HEK293 (cell line): ENCODE data around the gene NR2C2AP.

Experiments
- CTCF ChIA-PET: fragments of 350-600 bp; formaldehyde crosslinking; extraction: SDS; loops from one replicate; lab custom pipeline; 2021; ENCODE audit warnings: antibody characterized with exemption; lab: Yijun Ruan, JAX
- POLR2A ChIA-PET: fragments of 300-600 bp; formaldehyde crosslinking; extraction: SDS; loops from one replicate; lab custom pipeline; 2020; ENCODE audit warnings: antibody characterized with exemption, inconsistent platforms; lab: Yijun Ruan, JAX
- H3K27ac ChIP-seq: fragments of 200-500 bp; sonication (Bioruptor generic); 2 replicates; pipeline ENCODE4 v1.5.1; 2014; ENCODE audit warnings: low read depth, low read length, control low read depth, inconsistent platforms; ENCODE audit errors: extremely low read depth
- H3K36me3 ChIP-seq, 2 experiments: fragments of 200-500 bp in 1 of 2; sonication (Bioruptor generic) in 1 of 2; 1 replicate in 1 of 2; 2 replicates in 1 of 2; pipeline ENCODE4 v1.5.1; 2014 to 2017; ENCODE audit warnings: inconsistent platforms in 2 of 2, low read length in 2 of 2; ENCODE audit not compliant: control insufficient read depth in 2 of 2, insufficient read depth in 1 of 2
- H3K4me1 ChIP-seq: fragments of 200-500 bp; sonication (Bioruptor generic); 2 replicates; pipeline ENCODE4 v1.5.1; 2014; ENCODE audit warnings: mild to moderate bottlenecking, low read length, inconsistent platforms; ENCODE audit not compliant: control insufficient read depth, insufficient read depth
- H3K4me3 ChIP-seq: 2 replicates; pipeline ENCODE4 v1.5.1; 2011; ENCODE audit warnings: low read depth, mild to moderate bottlenecking, control low read depth, low read length, moderate library complexity
- H3K9me3 ChIP-seq: fragments of 200-500 bp; sonication (Bioruptor generic); 2 replicates; pipeline ENCODE4 v1.5.1; 2014; ENCODE audit warnings: low read depth, low read length, inconsistent platforms; ENCODE audit not compliant: control insufficient read depth, insufficient read depth
- FEZF1 ChIP-seq: fragments of 450-650 bp; formaldehyde crosslinking; IDR thresholded peaks from 2 replicates; pipeline ENCODE4 v1.5.1; 2016; ENCODE audit warnings: missing biosample characterization, missing genetic modification characterization
- HIC1 ChIP-seq: fragments of 450-650 bp; formaldehyde crosslinking; IDR thresholded peaks from 2 replicates; pipeline ENCODE4 v1.5.1; 2016; ENCODE audit warnings: missing biosample characterization, missing genetic modification characterization
- KLF16 ChIP-seq: fragments of 450-650 bp; formaldehyde crosslinking; IDR thresholded peaks from 2 replicates; pipeline ENCODE4 v1.5.1; 2017; ENCODE audit warnings: missing biosample characterization, missing genetic modification characterization
- SCRT2 ChIP-seq: fragments of 450-650 bp; formaldehyde crosslinking; IDR thresholded peaks from 2 replicates; pipeline ENCODE4 v1.5.1; 2016; ENCODE audit warnings: missing biosample characterization, missing genetic modification characterization
- SP3 ChIP-seq: fragments of 450-650 bp; formaldehyde crosslinking; IDR thresholded peaks from 2 replicates; pipeline ENCODE4 v1.5.1; 2016; ENCODE audit warnings: missing biosample characterization, missing genetic modification characterization
- ZBTB49 ChIP-seq: fragments of 450-650 bp; formaldehyde crosslinking; IDR thresholded peaks from 2 replicates; pipeline ENCODE4 v1.5.1; 2016; ENCODE audit warnings: missing biosample characterization, missing genetic modification characterization, low read depth
- ZBTB6 ChIP-seq: fragments of 450-650 bp; formaldehyde crosslinking; IDR thresholded peaks from 2 replicates; pipeline ENCODE4 v1.5.1; 2017; ENCODE audit warnings: missing biosample characterization, missing genetic modification characterization
- ZEB2 ChIP-seq: fragments of 450-650 bp; formaldehyde crosslinking; IDR thresholded peaks from 2 replicates; pipeline ENCODE4 v1.5.1; 2016; ENCODE audit warnings: missing biosample characterization, missing genetic modification characterization
- ZFHX2 ChIP-seq: fragments of 450-650 bp; formaldehyde crosslinking; conservative IDR thresholded peaks from 2 replicates; pipeline ENCODE4 v1.5.1; 2016; ENCODE audit warnings: missing biosample characterization, missing genetic modification characterization
- ZNF155 ChIP-seq: fragments of 450-650 bp; formaldehyde crosslinking; IDR thresholded peaks from 2 replicates; pipeline ENCODE4 v1.5.1; 2016; ENCODE audit warnings: missing biosample characterization, missing genetic modification characterization
- ZNF16 ChIP-seq: fragments of 450-650 bp; formaldehyde crosslinking; IDR thresholded peaks from 2 replicates; pipeline ENCODE4 v1.5.1; 2016; ENCODE audit warnings: low read depth, missing biosample characterization, missing genetic modification characterization
- ZNF169 ChIP-seq: fragments of 450-650 bp; formaldehyde crosslinking; IDR thresholded peaks from 2 replicates; pipeline ENCODE4 v1.5.1; 2016; ENCODE audit warnings: missing biosample characterization, missing genetic modification characterization
- ZNF214 ChIP-seq: fragments of 450-650 bp; formaldehyde crosslinking; IDR thresholded peaks from 2 replicates; pipeline ENCODE4 v1.5.1; 2017; ENCODE audit warnings: missing biosample characterization, mild to moderate bottlenecking, missing genetic modification characterization, borderline replicate concordance
- ZNF223 ChIP-seq: fragments of 450-650 bp; formaldehyde crosslinking; IDR thresholded peaks from 2 replicates; pipeline ENCODE4 v1.5.1; 2016; ENCODE audit warnings: missing biosample characterization, missing genetic modification characterization
- ZNF335 ChIP-seq: fragments of 450-650 bp; formaldehyde crosslinking; conservative IDR thresholded peaks from 2 replicates; pipeline ENCODE4 v1.5.1; 2016; ENCODE audit warnings: missing biosample characterization, missing genetic modification characterization
- ZNF529 ChIP-seq: fragments of 450-650 bp; formaldehyde crosslinking; IDR thresholded peaks from 2 replicates; pipeline ENCODE4 v1.5.1; 2017; ENCODE audit warnings: missing genetic modification characterization, missing biosample characterization; ENCODE audit not compliant: insufficient replicate concordance
- ZNF549 ChIP-seq: fragments of 450-650 bp; IDR thresholded peaks from 2 replicates; pipeline ENCODE4 v1.5.1; 2018; ENCODE audit warnings: missing biosample characterization, missing genetic modification characterization, mild to moderate bottlenecking, inconsistent platforms, moderate library complexity
- ZNF621 ChIP-seq: fragments of 450-650 bp; formaldehyde crosslinking; IDR thresholded peaks from 2 replicates; pipeline ENCODE4 v1.5.1; 2017; ENCODE audit warnings: missing biosample characterization, missing genetic modification characterization
- ZNF785 ChIP-seq: fragments of 450-650 bp; formaldehyde crosslinking; IDR thresholded peaks from 2 replicates; pipeline ENCODE4 v1.5.1; 2016; ENCODE audit warnings: missing biosample characterization, missing genetic modification characterization
- TF ChIP-seq, protein P1 (sequence below): fragments of 450-650 bp; formaldehyde crosslinking; IDR thresholded peaks from 2 replicates; pipeline ENCODE4 v1.5.1; 2016; ENCODE audit warnings: missing biosample characterization, missing genetic modification characterization
- TF ChIP-seq, protein P2 (sequence below): fragments of 450-650 bp; formaldehyde crosslinking; IDR thresholded peaks from 2 replicates; pipeline ENCODE4 v1.5.1; 2016; ENCODE audit warnings: missing biosample characterization, missing genetic modification characterization

NR2C2AP gene

DNA sequence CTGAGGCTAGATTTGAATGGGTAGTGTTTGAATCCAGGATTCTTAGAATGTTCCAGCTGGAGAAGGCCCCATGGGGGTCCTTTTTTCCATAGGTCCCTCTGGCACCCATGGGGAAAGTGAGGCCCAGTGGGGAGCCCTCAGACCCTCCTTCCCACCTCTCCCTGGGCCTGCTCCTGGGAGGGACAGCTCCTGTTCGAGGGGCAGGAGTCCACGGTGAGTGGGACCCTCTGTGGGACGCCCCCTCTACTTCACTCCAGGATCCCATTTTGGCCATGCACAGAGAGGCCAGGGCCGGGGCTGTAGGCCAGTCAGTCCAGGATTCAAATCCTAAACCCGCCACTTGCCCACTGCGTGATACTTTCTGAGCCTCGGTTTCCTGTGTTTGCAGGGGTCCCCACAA lies 40.7 kb downstream of the NR2C2AP start:
- ChIA-PET POLR2A (no interaction called here), CTCF (interaction anchor here (2.1 kb wide), 1 partner anchor 12 kb away, joined by 8 read pairs; no protein-coding TSS in a partner anchor)
- H3K4me3 ChIP-seq: no peak overlapping the region
- no peaks in the 10 kb centered on the region for H3K4me1 ChIP-seq
- no peak overlapping the region for H3K27ac ChIP-seq
- no peaks in the 10 kb centered on the region for H3K36me3 ChIP-seq
- TF ChIP-seq, protein P1, sequence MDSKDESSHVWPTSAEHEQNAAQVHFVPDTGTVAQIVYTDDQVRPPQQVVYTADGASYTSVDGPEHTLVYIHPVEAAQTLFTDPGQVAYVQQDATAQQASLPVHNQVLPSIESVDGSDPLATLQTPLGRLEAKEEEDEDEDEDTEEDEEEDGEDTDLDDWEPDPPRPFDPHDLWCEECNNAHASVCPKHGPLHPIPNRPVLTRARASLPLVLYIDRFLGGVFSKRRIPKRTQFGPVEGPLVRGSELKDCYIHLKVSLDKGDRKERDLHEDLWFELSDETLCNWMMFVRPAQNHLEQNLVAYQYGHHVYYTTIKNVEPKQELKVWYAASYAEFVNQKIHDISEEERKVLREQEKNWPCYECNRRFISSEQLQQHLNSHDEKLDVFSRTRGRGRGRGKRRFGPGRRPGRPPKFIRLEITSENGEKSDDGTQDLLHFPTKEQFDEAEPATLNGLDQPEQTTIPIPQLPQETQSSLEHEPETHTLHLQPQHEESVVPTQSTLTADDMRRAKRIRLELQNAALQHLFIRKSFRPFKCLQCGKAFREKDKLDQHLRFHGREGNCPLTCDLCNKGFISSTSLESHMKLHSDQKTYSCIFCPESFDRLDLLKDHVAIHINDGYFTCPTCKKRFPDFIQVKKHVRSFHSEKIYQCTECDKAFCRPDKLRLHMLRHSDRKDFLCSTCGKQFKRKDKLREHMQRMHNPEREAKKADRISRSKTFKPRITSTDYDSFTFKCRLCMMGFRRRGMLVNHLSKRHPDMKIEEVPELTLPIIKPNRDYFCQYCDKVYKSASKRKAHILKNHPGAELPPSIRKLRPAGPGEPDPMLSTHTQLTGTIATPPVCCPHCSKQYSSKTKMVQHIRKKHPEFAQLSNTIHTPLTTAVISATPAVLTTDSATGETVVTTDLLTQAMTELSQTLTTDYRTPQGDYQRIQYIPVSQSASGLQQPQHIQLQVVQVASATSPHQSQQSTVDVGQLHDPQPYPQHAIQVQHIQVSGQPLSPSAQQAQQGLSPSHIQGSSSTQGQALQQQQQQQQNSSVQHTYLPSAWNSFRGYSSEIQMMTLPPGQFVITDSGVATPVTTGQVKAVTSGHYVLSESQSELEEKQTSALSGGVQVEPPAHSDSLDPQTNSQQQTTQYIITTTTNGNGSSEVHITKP (tag by site-specific recombination): peak; percentile 71
- no peak for TF ChIP-seq ZNF169 (tag by site-specific recombination)
- H3K9me3 ChIP-seq: no peaks in the 10 kb centered on the region

GRCh38 chr19:19160461-19161035 lies 42.7 kb downstream of the NR2C2AP start:
- Histone ChIP-seq H3K36me3 (no peaks in the 10 kb centered on the region), H3K9me3 (no peaks in the 10 kb centered on the region), H3K4me1 (no peaks in the 10 kb centered on the region), H3K27ac (no peak overlapping the region), H3K4me3 (no peak overlapping the region)
- CTCF ChIA-PET: interaction anchor here (2.1 to 6.3 kb wide), 2 partner anchors 13 to 14 kb away, joined by 8 to 47 read pairs; no protein-coding TSS in a partner anchor
- TF ChIP-seq ZNF155 (tag by site-specific recombination) (no peak), ZNF549 (tag by site-specific recombination) (no peak), HIC1 (tag by site-specific recombination) (no peak), ZFHX2 (tag by site-specific recombination) (no peak), ZNF223 (tag by site-specific recombination) (no peak), ZNF16 (tag by site-specific recombination) (no peak), ZNF529 (tag by site-specific recombination) (no peak), KLF16 (tag by site-specific recombination) (no peak), SCRT2 (no peak), ZNF214 (no peak)
- TF ChIP-seq, protein P2, sequence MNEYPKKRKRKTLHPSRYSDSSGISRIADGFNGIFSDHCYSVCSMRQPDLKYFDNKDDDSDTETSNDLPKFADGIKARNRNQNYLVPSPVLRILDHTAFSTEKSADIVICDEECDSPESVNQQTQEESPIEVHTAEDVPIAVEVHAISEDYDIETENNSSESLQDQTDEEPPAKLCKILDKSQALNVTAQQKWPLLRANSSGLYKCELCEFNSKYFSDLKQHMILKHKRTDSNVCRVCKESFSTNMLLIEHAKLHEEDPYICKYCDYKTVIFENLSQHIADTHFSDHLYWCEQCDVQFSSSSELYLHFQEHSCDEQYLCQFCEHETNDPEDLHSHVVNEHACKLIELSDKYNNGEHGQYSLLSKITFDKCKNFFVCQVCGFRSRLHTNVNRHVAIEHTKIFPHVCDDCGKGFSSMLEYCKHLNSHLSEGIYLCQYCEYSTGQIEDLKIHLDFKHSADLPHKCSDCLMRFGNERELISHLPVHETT: no peak
- POLR2A ChIA-PET: no interaction called here

DNA sequence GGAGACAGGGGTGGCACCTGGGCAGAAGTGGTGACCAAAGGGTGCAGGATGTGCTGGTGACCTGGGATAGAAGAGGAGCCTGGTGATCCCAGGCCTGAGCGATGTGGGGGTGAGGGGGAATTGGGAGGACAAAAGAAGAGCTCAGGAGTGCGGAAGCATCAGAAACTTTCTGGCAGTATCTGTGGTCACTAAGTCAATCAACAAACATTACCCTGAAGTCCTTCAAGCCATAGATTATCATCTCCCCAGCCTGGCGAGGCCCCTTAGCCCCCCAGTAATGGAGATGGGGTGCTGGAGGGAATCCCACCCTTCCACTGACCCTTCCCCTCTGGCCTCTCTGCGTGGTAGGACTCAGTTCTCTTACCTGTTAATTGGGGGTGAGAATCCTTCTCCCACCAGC lies 43.7 kb downstream of the NR2C2AP start:
- no peaks in the 10 kb centered on the region for H3K4me1 ChIP-seq
- POLR2A ChIA-PET: interaction anchor here (1.2 kb wide), 1 partner anchor 15 kb away, joined by 4 read pairs; no protein-coding TSS in a partner anchor
- CTCF ChIA-PET: interaction anchor here (3.0 to 6.3 kb wide), 3 partner anchors 12 to 65 kb away, joined by 14 to 47 read pairs (median 41); no protein-coding TSS in a partner anchor
- no peak for TF ChIP-seq ZNF785
- TF ChIP-seq SP3: no peak
- TF ChIP-seq ZNF621 (tag by site-specific recombination): no peak
- no peak for TF ChIP-seq ZBTB49 (tag by site-specific recombination)
- no peak for TF ChIP-seq ZEB2 (tag by site-specific recombination)
- TF ChIP-seq FEZF1 (tag by site-specific recombination): no peak
- TF ChIP-seq ZBTB6 (tag by site-specific recombination): no peak
- no peak for TF ChIP-seq ZNF335

More for the DNA sequence above, 43.7 kb downstream of the NR2C2AP start:
- Histone ChIP-seq H3K4me3 (no peak overlapping the region), H3K9me3 (no peaks in the 10 kb centered on the region), H3K27ac (no peak overlapping the region), H3K36me3 (no peaks in the 10 kb centered on the region)
